ENCODE data around the gene AKR1A1. TPM values are rescaled to one million over a fixed set of nuclear protein-coding genes. Genes with fewer than 3 reads are reported as not detected.
A peak's percentile ranks its signal among the peaks of the same experiment; 100 is the strongest.

Gene AKR1A1
- total and polyA plus RNA-seq, 11 donors = 28.0 to 148 (median 44.3) TPM

DNA sequence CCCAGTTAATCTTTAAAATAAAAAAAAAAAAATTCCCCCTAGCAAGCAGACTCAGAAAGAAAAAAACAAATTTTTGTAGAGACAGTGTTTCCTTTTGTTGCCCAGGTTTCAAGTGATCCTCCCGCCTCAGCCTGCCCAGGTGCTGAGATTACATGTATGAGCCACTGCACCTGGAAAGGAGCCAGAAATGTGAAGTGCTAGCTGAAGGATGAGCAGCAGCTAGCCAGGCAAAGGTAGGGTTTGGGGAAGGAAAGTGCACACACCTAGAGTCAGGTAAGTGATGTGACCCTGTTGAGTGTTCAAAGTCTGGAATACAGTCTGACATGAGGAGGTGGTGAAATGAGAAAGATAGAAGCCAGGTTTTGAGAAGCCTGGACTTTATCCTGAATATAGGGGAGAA, 1.7 kb downstream of the AKR1A1 start:
- ATAC-seq (no peak), DNase-seq (no peak)
- Histone ChIP-seq H3K27ac (no peak overlapping the region), H3K36me3 (peaks cover 0 to 41% (median 6%) of the 10 kb centered on the region in 9 donors), H3K9me3 (no peaks in the 10 kb centered on the region), H3K4me1 (peaks cover 0 to 34% (median 15%) of the 10 kb centered on the region in 12 donors), H3K4me3 (peak overlapping the region in 4 of 12 donors; percentile 73 to 87 (median 76)), H3K27me3 (no peaks in the 10 kb centered on the region)
- 70 to 77% (median 75%) methylated on average over 1 of the region's 1 CpG for WGBS, 4 donors
- no peak for TF ChIP-seq POLR2A (IDR thresholded peaks at IDR 0.05)
- TF ChIP-seq, protein P1, sequence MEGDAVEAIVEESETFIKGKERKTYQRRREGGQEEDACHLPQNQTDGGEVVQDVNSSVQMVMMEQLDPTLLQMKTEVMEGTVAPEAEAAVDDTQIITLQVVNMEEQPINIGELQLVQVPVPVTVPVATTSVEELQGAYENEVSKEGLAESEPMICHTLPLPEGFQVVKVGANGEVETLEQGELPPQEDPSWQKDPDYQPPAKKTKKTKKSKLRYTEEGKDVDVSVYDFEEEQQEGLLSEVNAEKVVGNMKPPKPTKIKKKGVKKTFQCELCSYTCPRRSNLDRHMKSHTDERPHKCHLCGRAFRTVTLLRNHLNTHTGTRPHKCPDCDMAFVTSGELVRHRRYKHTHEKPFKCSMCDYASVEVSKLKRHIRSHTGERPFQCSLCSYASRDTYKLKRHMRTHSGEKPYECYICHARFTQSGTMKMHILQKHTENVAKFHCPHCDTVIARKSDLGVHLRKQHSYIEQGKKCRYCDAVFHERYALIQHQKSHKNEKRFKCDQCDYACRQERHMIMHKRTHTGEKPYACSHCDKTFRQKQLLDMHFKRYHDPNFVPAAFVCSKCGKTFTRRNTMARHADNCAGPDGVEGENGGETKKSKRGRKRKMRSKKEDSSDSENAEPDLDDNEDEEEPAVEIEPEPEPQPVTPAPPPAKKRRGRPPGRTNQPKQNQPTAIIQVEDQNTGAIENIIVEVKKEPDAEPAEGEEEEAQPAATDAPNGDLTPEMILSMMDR (IDR thresholded peaks at IDR 0.05) = no peak
- intact Hi-C loops (cut with DNase I) = loop anchor here in 1 of 10 donors (5.0 kb wide), 1 partner anchor 35 kb away; no protein-coding TSS in a partner anchor

DNA sequence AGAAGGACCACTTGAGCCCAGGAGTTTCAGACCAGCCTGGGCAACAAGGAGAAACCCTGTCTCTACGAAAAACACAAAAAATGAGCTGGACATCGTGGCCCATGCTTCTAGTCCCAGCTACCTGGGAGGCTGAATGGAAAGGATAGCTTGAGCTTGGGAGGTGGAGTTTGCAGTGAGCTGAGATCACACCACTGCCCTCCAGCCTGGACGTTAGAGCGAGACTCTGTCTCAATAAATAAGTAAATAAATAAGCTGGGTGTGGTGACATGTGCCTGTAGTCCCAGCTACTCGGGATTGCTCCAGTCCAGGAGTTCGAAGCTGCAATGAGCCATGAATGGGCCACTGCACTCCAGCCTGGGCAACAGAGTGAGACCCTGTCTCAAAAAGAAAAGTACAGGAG, 3.6 kb downstream of the AKR1A1 start:
- Histone ChIP-seq H3K36me3 (peaks cover 0 to 46% (median 6%) of the 10 kb centered on the region in 9 donors), H3K4me3 (no peak overlapping the region), H3K9me3 (no peaks in the 10 kb centered on the region), H3K27ac (no peak overlapping the region), H3K4me1 (peaks cover 0 to 37% (median 16%) of the 10 kb centered on the region in 12 donors), H3K27me3 (no peaks in the 10 kb centered on the region)
- DNase-seq (no peak), ATAC-seq (no peak)
- no peak for TF ChIP-seq POLR2A (IDR thresholded peaks at IDR 0.05)
- TF ChIP-seq, protein P1 (IDR thresholded peaks at IDR 0.05) = no peak
- intact Hi-C loops (cut with DNase I) = loop anchor here in 1 of 10 donors (5.0 kb wide), 1 partner anchor 37 kb away; no protein-coding TSS in a partner anchor
- WGBS, 4 donors = 85 to 92% (median 89%) methylated on average over 6 of the region's 6 CpGs

DNA sequence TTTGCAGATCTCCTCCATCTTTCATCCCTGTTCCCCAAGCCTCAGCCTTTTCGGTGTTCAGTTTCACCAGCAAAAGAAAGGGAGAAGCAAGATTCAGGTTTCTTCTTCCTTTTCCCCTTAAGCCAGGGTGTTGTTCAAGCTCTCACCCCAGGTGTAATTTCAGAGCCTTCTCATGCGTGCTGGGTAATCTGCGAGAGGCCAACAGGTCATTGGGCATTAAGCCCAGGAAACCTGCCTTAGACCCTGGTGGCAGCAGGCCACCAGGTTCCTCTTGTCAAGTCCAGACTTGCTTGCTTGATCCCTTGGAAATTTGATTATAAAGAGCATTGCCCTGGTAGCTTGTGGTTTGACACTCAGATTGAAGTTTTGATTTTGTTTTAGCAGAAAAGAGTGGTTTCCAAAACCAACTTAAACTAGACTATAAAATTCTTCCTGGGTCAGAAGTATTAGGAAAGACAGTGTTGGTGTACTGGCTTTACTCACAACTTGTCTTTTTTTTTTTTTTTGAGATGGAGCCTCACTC, 6.9 kb downstream of the AKR1A1 start:
- no peak for TF ChIP-seq POLR2A (IDR thresholded peaks at IDR 0.05)
- TF ChIP-seq, protein P1 (IDR thresholded peaks at IDR 0.05) = no peak
- intact Hi-C loops (cut with DNase I) = loop anchor here in 2 of 10 donors (5.0 kb wide), 2 partner anchors 40 to 200 kb away; no protein-coding TSS in a partner anchor
- Histone ChIP-seq H3K9me3 (no peaks in the 10 kb centered on the region), H3K4me3 (no peak overlapping the region), H3K36me3 (peaks cover 0 to 65% (median 17%) of the 10 kb centered on the region in 9 donors), H3K4me1 (peaks cover 0 to 16% (median 2%) of the 10 kb centered on the region in 12 donors), H3K27ac (peak overlapping the region in 1 of 12 donors; percentile 27), H3K27me3 (no peaks in the 10 kb centered on the region)
- ATAC-seq (no peak), DNase-seq (no peak)
- 46 to 72% (median 61%) methylated on average over 3 of the region's 3 CpGs for WGBS, 4 donors

DNA sequence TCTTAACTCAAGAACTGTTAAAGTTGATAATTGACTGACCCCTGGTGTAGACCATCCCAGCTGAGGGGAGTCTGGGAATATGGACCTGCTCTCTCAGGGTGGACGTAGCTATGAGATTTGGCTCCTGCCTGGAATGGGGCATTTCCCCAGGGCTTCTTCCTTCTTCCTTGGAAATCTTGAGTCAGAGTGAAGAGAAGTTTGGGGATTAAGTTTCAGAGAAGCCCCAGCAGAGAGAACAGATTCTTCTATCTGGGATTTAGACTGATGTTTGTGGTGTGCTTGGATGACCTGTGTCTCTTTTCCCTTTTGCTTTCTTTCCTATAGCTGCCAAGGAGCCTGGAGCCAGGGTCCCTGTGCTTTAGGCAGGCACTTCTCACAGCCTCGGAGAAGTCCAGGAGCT, 13.2 kb downstream of the AKR1A1 start:
- no peaks in the 10 kb centered on the region for H3K27me3 ChIP-seq
- intact Hi-C loops (cut with DNase I) = no loop called here
- no peak overlapping the region for H3K27ac ChIP-seq
- no peak for ATAC-seq
- no peaks in the 10 kb centered on the region for H3K9me3 ChIP-seq
- TF ChIP-seq POLR2A (IDR thresholded peaks at IDR 0.05) = no peak
- TF ChIP-seq, protein P1 (IDR thresholded peaks at IDR 0.05) = no peak
- H3K4me1 ChIP-seq = peaks cover 0 to 12% (median 8%) of the 10 kb centered on the region in 12 donors
- peaks cover 0 to 78% (median 41%) of the 10 kb centered on the region in 9 donors for H3K36me3 ChIP-seq
- WGBS, 4 donors = 73 to 89% (median 84%) methylated on average over 2 of the region's 2 CpGs
- H3K4me3 ChIP-seq = no peak overlapping the region
- no peak for DNase-seq
